Measurements from ENCODE around the gene P2RY12.

GRCh38 chr3:151318991-151319390 lies 65.6 kb downstream of the P2RY12 start:
- TF ChIP-seq CTCF (IDR thresholded peaks at IDR 0.05) (no peak), ZFX (IDR thresholded peaks at IDR 0.05; ENCODE audit: borderline replicate concordance) (no peak)
